Liver (tissue), 9 donors: ENCODE results near the gene BAIAP2. TPM values are rescaled to one million over a fixed set of nuclear protein-coding genes. Genes with fewer than 3 reads are reported as not detected.
A peak's percentile ranks its signal among the peaks of the same experiment; 100 is the strongest.

ENCODE experiments used
- DNase-seq: peaks from one replicate; pipeline ENCODE4 v3.0.0-alpha.2; 2017; ENCODE audit warnings: low spot score
- H3K27ac ChIP-seq, 2 donors: one replicate each; pipeline ENCODE4 v1.7.0; 2013; ENCODE audit warnings: inconsistent platforms in 2 of 2, low read length in 2 of 2, control low read depth in 1 of 2, low read depth in 1 of 2, mild to moderate bottlenecking in 1 of 2
- H3K27me3 ChIP-seq, 4 donors: one replicate each; pipeline versions ENCODE4 v1.6.1 to v1.7.0; 2013; ENCODE audit warnings: low read length in 3 of 4, inconsistent platforms in 1 of 4, mild to moderate bottlenecking in 1 of 4, moderate library complexity in 1 of 4; ENCODE audit not compliant: control insufficient read depth in 4 of 4, insufficient read depth in 4 of 4
- H3K36me3 ChIP-seq, 4 donors: one replicate each; pipeline versions ENCODE4 v1.6.1 to v1.7.0; 2013; ENCODE audit warnings: low read length in 3 of 4, mild to moderate bottlenecking in 3 of 4, low read depth in 1 of 4, moderate library complexity in 1 of 4; ENCODE audit not compliant: control insufficient read depth in 4 of 4, insufficient read depth in 3 of 4
- H3K4me1 ChIP-seq, 4 donors: one replicate each; pipeline versions ENCODE4 v1.6.1 to v1.7.0; 2013; ENCODE audit warnings: low read length in 3 of 4, mild to moderate bottlenecking in 3 of 4, moderate library complexity in 1 of 4; ENCODE audit not compliant: control insufficient read depth in 4 of 4, insufficient read depth in 4 of 4
- H3K4me3 ChIP-seq, 3 donors: one replicate each; pipeline versions ENCODE4 v1.6.1 to v1.7.0; 2013; ENCODE audit warnings: low read length in 3 of 3, control low read depth in 1 of 3, low read depth in 1 of 3, mild to moderate bottlenecking in 1 of 3
- H3K9ac ChIP-seq, 2 donors: one replicate each; pipeline ENCODE4 v1.7.0; 2013; ENCODE audit warnings: low read length in 2 of 2, mild to moderate bottlenecking in 2 of 2, moderate library complexity in 2 of 2, control low read depth in 1 of 2, low read depth in 1 of 2
- H3K9me3 ChIP-seq, 4 donors: one replicate each; pipeline versions ENCODE4 v1.6.1 to v1.7.0; 2013; ENCODE audit warnings: low read length in 3 of 4; ENCODE audit not compliant: control insufficient read depth in 4 of 4
- GABPA ChIP-seq, 2 donors: IDR thresholded peaks in 1 of 2; conservative IDR thresholded peaks in 1 of 2; 2 replicates each; pipeline ENCODE4 v1.6.1; 2016; ENCODE audit warnings: antibody characterized with exemption in 2 of 2, mild to moderate bottlenecking in 1 of 2, moderate library complexity in 1 of 2
- HNF4A ChIP-seq, 2 donors: conservative IDR thresholded peaks; 2 replicates each; pipeline ENCODE4 v1.6.1; 2016; ENCODE audit warnings: antibody characterized with exemption in 2 of 2, mild to moderate bottlenecking in 2 of 2
- HNF4G ChIP-seq: IDR thresholded peaks from 2 replicates; pipeline ENCODE4 v1.6.1; 2016; ENCODE audit warnings: antibody characterized with exemption
- JUND ChIP-seq, 2 donors: IDR thresholded peaks; 2 replicates each; pipeline ENCODE4 v1.6.1; 2016; ENCODE audit warnings: antibody characterized with exemption in 2 of 2
- NR2F2 ChIP-seq: IDR thresholded peaks from 2 replicates; pipeline ENCODE4 v1.6.1; 2016; ENCODE audit warnings: antibody characterized with exemption
- RAD21 ChIP-seq, 2 donors: IDR thresholded peaks; 2 replicates each; pipeline ENCODE4 v1.6.1; 2016; ENCODE audit warnings: antibody characterized with exemption in 2 of 2, mild to moderate bottlenecking in 2 of 2
- RXRA ChIP-seq, 2 donors: IDR thresholded peaks; 2 replicates each; pipeline ENCODE4 v1.6.1; 2017 to 2018; ENCODE audit warnings: antibody characterized with exemption in 2 of 2, mild to moderate bottlenecking in 1 of 2
- TAF1 ChIP-seq: conservative IDR thresholded peaks from 2 replicates; pipeline ENCODE4 v1.6.1; 2016; ENCODE audit warnings: antibody characterized with exemption, mild to moderate bottlenecking
- WGBS: extraction: QIAGEN DNeasy Blood & Tissue Kit; methylation state at CpG from one replicate; pipeline ENCODE4 v1.1.7; 2013; 5-methylcytosine and 5-hydroxymethylcytosine counted together
- polyA plus RNA-seq, 2 donors: library from polyadenylated mRNA; stranded (reverse) in 1 of 2; unstranded in 1 of 2; fragments of 200-250 nt in 1 of 2; fragments of >200 nt in 1 of 2; fragmentation: Nextera tagmentation in 1 of 2; extraction: Ambion mirVana in 1 of 2; gene quantifications; one replicate each; pipeline versions ENCODE4 v1.2.1 to v1.2.3, GENCODE V29; 2013 to 2015
- total RNA-seq, 2 donors: library from RNA; depleted of rRNA; stranded (reverse); fragments of >200 nt; gene quantifications; one replicate each; pipeline ENCODE4 v1.2.3, GENCODE V29; 2014
- TF ChIP-seq, protein P1 (sequence below): fragments of 150-350 bp; IDR thresholded peaks from 2 replicates; pipeline ENCODE4 v1.5.1; 2017; ENCODE audit warnings: improper control_type of control experiment, low read depth, low read length; ENCODE audit not compliant: missing input control
- TF ChIP-seq, protein P2 (sequence below): IDR thresholded peaks from 2 replicates; pipeline ENCODE4 v1.6.1; 2016; ENCODE audit warnings: antibody characterized with exemption, mild to moderate bottlenecking
- TF ChIP-seq, protein P3 (sequence below): IDR thresholded peaks from 2 replicates; pipeline ENCODE4 v1.6.1; 2016; ENCODE audit warnings: antibody characterized with exemption
- donor health status: healthy.
- donor health status: healthy.
- donor health status: healthy.
- donor health status: healthy.
- donor health status: healthy.

The BAIAP2 gene
- total and polyA plus RNA-seq, 4 donors, result 8.1 to 61.3 (median 44.9) TPM

DNA sequence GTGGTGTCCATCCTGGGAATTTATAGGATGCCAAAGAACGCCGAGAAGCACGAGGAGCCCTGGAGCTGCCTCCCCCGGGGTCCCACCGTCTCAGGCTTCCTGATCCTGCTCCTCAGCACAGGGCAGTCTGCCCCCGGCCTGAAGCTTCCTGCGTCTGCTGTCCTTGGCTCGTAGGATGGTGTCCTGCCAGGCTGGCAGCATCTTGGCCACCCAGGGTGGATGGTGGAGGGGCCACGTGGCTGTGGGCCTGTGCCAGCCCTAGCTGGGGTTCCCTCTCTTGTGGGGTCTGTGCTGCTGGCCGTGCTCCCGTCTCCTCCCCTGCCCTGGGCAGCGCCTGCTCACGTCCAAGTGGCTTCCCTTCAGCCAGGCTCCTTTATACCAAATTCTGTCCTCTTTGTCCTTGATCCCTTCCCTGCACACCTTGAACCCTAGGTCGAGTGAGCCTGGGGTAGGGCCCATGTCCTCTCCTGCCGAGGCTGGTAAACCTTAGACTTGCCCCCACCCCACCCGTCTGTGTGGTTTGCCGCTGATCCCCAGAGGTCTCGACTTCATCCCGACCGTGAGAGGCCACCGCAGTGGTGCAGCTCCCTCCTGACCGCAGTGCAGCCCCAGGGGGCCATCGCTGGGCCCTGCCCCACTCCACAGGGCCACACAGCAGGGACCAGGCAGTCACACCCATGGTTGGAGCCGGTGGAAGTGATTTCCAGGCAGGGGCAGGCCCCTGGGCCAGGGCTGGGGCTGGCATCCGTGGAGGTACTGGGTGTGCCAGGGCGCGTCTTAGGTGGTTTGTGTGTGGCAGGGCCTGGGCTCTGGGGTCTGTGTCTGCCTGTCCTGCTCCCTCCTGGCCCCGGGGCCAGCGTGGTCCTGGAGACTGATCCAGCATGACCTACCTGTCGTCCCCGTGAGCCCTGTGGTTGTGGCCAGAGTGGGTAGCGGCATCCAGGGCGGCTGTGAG, 46.5 kb downstream of the BAIAP2 start:
- DNase-seq, result no peak
- TF ChIP-seq, protein P1, sequence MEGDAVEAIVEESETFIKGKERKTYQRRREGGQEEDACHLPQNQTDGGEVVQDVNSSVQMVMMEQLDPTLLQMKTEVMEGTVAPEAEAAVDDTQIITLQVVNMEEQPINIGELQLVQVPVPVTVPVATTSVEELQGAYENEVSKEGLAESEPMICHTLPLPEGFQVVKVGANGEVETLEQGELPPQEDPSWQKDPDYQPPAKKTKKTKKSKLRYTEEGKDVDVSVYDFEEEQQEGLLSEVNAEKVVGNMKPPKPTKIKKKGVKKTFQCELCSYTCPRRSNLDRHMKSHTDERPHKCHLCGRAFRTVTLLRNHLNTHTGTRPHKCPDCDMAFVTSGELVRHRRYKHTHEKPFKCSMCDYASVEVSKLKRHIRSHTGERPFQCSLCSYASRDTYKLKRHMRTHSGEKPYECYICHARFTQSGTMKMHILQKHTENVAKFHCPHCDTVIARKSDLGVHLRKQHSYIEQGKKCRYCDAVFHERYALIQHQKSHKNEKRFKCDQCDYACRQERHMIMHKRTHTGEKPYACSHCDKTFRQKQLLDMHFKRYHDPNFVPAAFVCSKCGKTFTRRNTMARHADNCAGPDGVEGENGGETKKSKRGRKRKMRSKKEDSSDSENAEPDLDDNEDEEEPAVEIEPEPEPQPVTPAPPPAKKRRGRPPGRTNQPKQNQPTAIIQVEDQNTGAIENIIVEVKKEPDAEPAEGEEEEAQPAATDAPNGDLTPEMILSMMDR, result no peak
- TF ChIP-seq, protein P2, sequence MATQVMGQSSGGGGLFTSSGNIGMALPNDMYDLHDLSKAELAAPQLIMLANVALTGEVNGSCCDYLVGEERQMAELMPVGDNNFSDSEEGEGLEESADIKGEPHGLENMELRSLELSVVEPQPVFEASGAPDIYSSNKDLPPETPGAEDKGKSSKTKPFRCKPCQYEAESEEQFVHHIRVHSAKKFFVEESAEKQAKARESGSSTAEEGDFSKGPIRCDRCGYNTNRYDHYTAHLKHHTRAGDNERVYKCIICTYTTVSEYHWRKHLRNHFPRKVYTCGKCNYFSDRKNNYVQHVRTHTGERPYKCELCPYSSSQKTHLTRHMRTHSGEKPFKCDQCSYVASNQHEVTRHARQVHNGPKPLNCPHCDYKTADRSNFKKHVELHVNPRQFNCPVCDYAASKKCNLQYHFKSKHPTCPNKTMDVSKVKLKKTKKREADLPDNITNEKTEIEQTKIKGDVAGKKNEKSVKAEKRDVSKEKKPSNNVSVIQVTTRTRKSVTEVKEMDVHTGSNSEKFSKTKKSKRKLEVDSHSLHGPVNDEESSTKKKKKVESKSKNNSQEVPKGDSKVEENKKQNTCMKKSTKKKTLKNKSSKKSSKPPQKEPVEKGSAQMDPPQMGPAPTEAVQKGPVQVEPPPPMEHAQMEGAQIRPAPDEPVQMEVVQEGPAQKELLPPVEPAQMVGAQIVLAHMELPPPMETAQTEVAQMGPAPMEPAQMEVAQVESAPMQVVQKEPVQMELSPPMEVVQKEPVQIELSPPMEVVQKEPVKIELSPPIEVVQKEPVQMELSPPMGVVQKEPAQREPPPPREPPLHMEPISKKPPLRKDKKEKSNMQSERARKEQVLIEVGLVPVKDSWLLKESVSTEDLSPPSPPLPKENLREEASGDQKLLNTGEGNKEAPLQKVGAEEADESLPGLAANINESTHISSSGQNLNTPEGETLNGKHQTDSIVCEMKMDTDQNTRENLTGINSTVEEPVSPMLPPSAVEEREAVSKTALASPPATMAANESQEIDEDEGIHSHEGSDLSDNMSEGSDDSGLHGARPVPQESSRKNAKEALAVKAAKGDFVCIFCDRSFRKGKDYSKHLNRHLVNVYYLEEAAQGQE, result no peak
- TF ChIP-seq JUND (IDR thresholded peaks at IDR 0.05) (no peak), GABPA (IDR thresholded peaks at IDR 0.05 in 1 of 2, conservative IDR thresholded peaks at IDR 0.05 in 1 of 2) (no peak), HNF4G (no peak), HNF4A (conservative IDR thresholded peaks at IDR 0.05) (no peak), RAD21 (IDR thresholded peaks at IDR 0.05) (no peak), TAF1 (no peak), NR2F2 (no peak)
- TF ChIP-seq, protein P3, sequence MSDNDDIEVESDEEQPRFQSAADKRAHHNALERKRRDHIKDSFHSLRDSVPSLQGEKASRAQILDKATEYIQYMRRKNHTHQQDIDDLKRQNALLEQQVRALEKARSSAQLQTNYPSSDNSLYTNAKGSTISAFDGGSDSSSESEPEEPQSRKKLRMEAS, result no peak
- WGBS, result 84% methylated on average over 33 of the region's 33 CpGs
- H3K36me3 ChIP-seq, result peaks cover under 1 to 9% (median 4%) of the 10 kb centered on the region in 4 donors
- H3K4me3 ChIP-seq, result no peak overlapping the region
- H3K9me3 ChIP-seq, result no peaks in the 10 kb centered on the region
- peak overlapping the region; percentile 34 to 54 for H3K9ac ChIP-seq
- peak overlapping the region; percentile 92 to 98 for H3K27ac ChIP-seq
- H3K4me1 ChIP-seq, result peaks cover 21 to 60% (median 38%) of the 10 kb centered on the region in 4 donors
- no peaks in the 10 kb centered on the region for H3K27me3 ChIP-seq

DNA sequence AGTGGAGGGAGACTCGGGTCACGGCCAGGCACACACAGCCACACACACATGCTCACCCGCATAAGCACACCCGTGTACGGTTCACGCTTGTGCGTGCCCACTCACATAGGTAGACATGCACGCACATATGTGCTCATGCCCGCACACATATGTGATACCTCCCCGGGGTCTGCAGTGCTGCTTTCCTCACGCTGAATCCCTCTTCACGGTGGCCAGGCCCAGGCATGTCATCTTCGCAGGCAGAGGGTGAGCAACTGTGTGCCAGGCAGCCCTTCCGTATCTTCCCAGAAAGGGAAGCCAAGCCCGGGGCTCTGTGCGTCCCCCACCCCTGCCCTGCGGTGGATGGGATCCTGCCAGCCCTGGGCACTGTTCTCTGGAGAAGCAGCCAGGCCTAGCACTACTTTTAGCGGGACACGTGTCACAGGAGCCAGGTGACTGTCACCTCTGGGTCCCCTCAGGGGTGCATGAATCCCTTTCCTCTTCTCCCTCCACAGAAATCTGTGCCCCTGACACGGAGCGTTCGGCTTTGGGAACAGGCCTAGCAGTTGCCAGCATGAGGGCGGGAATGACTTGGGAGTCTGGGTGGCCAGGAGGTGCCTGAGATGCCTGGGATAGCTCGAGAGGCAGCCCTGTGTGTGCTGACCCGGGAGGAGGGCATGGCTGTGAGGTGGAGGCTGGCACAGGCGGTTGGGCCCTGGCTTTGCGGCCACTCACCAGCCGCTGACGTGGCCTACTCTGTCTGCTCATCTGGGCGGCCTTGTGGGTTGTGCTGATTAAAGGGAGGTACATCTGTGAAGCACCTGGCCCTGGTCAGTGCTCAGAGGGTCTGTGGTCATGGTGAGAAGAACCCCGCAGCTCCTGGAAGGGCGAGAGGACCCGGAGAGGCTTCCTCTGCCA, 47.5 kb downstream of the BAIAP2 start:
- peak in 1 of 2 donors; percentile 51 for TF ChIP-seq RXRA (IDR thresholded peaks at IDR 0.05)
- TF ChIP-seq, protein P3, result no peak
- 54% methylated on average over 33 of the region's 33 CpGs for WGBS
- H3K4me3 ChIP-seq, result no peak overlapping the region
- peak overlapping the region; percentile 92 to 98 for H3K27ac ChIP-seq
- H3K4me1 ChIP-seq, result peaks cover 22 to 60% (median 38%) of the 10 kb centered on the region in 4 donors
- no peaks in the 10 kb centered on the region for H3K27me3 ChIP-seq
- no peaks in the 10 kb centered on the region for H3K9me3 ChIP-seq
- H3K9ac ChIP-seq, result peak overlapping the region; percentile 34 to 54
- no peak for DNase-seq
- peaks cover 4 to 12% (median 9%) of the 10 kb centered on the region in 4 donors for H3K36me3 ChIP-seq
